GM19025 (cell line): ENCODE data around the gene ITPR1.

ENCODE experiments used
- ATAC-seq: cut with Tn5 transposase; IDR thresholded peaks from one replicate; pipeline ENCODE4 v1.9.1; 2021; ENCODE audit warnings: mild to moderate bottlenecking, low read depth, moderate library complexity; ENCODE audit not compliant: unreplicated experiment

Gene ITPR1

DNA sequence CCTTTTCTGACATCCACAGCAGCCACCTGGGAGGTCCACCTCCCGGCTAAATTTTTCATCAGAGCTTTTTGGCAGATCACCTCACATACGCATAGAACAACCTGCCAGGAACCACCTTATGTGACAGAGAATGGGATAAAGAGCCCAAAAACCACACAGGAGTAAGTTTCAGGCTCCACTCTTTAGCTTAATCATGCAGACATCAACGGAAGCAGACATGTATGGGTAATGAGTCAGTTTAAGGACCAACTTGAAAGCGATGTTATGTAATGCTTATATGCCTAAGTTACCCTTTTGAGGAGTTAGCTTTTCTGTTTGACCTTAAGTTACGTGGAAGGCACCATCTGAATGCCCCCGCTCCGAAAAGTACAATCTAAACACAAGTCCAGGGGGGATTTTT, 302.8 kb downstream of the ITPR1 start:
- ATAC-seq: no peak

- ATAC-seq: no peak
Observed at GRCh38 chr3:4797201-4797705, 304.1 kb downstream of the ITPR1 start.

DNA sequence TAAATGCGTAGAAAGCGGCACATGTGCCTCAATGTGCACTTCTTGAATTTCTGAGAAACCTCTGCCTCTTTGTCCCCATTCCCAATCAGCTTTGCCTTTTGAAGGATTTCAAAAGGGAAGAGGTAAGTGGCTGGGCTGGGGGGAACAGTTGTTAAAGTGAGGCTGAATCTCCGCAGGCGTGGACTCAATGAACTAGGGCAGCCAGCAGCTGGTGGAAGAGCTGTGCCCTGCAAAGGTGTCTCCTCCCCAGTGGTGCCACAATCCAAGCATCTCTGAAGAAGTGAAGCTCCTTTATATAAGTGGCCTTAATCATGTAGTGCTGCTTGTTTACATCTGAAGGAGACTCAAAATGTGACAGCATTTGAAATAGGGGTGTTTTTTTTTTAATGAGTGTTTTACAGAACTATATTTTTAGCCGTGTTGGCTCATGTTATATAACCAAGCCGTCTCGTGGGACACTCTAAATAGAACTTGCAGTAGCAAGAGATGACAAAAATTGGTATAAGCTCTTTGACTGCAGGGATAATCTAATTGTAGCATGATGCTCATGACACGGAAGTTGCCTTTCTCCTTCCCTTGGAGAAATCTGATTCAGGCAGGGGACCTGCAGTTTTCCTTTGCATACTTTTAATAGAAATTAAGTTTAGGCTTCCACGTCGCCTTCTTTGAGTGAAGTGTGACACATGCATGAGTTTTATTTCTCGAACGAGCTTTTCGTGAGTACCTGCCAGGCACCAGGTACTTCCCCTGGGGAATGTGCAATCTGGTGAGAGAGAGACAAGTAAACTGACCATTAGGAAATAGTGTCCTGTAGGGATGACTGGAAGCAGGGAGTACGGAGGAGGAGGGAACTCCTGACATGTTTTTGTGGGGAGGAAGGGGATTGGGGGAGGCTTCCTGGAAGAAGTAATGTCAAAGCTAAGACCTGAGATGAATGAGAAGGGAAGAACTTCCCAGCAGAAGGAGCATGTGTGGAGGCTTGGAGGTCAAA, 306.4 kb downstream of the ITPR1 start:
- ATAC-seq: no peak

DNA sequence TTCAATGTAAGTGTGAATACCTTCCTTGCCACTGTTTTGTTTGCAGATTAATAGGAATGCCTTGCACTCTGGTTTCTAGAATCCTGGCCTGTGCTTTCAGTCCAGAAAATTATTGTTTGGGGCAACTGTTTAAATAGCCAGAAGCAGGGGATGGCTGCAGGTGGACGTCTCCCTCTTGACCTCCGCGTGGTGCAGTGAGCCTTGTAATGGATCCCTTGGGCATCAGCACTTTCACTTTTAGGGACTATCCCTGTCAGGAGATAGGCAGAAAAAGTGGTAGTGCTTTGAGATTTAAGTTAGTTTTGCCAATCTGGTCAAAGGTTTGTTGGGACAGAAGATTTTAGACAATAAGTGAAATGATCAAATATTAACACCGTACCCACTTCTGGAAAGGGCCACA, 307.4 kb downstream of the ITPR1 start:
- ATAC-seq: no peak

DNA sequence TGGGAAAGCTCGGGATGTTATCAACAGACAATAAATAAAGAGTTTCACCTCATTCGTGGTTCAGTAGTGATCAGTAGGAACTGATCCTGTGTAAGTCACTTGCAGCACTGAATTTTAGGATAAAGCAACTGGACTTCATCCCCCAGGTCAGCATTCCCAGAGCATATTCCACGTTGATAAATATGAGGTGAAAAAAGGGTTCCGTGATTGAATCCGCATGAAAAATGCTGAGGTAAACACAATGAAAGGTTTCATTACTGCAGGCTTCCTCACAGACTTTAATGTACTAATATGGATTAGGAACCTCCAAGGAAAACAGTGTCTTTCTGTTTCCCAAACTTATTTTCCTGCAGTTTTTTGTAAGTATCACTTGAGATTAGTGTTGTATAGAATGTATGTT, 308.7 kb downstream of the ITPR1 start:
- no peak for ATAC-seq

DNA sequence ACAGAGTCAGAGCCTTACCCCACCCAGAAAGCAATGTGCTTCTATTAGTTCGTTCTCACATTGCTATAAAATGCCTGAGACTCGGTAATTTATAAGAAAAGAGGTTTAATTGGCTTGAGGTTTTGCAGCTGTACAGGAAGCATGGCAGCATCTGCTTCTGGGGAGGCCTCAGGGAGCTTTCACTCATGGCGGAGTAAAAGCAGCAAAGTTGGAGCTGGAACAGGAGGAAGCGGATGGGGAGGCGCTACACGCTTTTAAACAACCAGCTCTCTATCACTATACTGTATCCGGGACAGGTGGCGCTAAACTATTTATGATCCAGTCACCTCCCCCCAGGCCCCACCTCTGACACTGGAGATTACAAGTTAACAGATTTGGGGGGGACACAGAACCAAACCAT, 309.8 kb downstream of the ITPR1 start:
- no peak for ATAC-seq

- ATAC-seq: no peak
Observed at GRCh38 chr3:4804161-4805058, 311.3 kb downstream of the ITPR1 start.

- no peak for ATAC-seq
Observed at GRCh38 chr3:4805662-4806061, 312.5 kb downstream of the ITPR1 start.

- no peak for ATAC-seq
Observed at GRCh38 chr3:4806535-4807108, 313.5 kb downstream of the ITPR1 start.

GRCh38 chr3:4807381-4808280, 314.5 kb downstream of the ITPR1 start:
- no peak for ATAC-seq

GRCh38 chr3:4808637-4809036, 315.5 kb downstream of the ITPR1 start:
- ATAC-seq: no peak

- ATAC-seq: no peak
Observed at GRCh38 chr3:4809922-4810321, 316.8 kb downstream of the ITPR1 start.

DNA sequence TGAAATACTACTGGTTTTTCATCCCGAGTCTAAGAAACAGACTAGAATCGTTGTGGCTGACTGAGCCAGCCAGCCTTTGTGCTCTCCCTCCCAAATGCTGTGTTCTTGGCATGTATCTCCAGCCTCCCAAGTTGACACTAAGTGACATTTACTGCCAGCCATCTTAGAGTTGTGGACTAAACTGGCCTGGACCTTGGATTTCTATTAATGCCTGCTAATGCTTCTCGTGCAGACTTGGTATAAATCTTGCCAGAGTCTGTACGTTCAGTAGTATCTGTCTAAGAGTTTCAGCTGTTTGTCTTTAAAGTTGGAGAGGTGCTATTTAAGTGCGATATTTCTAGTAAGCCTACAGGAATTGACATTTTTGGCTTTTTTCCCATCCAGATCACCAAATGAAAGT, 319.4 kb downstream of the ITPR1 start:
- no peak for ATAC-seq

DNA sequence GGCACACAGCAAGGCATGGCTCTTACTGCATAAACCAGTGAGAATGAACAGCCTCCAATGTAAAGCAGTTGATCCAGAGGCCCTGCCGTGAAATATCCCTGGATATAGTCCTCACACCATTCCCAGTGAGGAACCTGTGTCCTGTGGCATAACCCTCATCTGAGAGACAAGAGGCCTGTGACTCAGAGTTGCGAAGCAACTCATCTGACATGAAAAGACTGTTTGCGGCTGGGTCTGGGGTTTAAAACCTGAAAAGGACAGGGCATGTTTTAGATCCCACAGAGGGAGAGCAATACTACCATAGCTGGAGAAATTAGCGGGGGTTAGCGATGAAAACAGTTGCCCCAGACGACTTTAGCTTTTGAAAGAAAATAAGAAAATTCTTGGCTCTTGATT, 320.8 kb downstream of the ITPR1 start:
- no peak for ATAC-seq

DNA sequence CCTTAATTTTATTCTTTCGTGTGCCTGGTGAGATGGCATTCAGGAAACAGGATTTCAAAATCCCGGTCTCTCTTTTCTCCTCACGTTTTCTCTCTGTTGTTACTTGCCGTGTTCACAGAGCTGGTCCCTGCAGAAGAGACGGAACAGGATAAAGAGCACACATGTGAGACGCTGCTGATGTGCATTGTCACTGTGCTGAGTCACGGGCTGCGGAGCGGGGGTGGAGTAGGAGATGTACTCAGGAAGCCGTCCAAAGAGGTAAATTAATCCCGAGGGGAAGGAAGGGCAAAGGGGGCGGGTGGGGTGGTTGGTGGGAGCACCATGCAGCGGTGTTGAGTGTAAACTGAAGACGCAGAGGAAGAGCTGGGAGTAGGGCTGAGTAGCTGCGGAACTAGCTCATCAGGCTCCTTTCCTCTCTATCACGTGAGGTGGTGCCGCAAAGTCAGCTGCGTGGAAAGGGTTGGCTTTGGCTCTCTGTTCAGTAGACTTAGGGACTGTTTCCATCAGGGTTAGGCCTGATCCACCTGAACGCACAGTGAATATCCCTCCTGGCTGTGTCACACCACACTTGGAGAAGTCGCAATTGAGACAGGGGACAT, 321.3 kb downstream of the ITPR1 start:
- ATAC-seq: no peak

DNA sequence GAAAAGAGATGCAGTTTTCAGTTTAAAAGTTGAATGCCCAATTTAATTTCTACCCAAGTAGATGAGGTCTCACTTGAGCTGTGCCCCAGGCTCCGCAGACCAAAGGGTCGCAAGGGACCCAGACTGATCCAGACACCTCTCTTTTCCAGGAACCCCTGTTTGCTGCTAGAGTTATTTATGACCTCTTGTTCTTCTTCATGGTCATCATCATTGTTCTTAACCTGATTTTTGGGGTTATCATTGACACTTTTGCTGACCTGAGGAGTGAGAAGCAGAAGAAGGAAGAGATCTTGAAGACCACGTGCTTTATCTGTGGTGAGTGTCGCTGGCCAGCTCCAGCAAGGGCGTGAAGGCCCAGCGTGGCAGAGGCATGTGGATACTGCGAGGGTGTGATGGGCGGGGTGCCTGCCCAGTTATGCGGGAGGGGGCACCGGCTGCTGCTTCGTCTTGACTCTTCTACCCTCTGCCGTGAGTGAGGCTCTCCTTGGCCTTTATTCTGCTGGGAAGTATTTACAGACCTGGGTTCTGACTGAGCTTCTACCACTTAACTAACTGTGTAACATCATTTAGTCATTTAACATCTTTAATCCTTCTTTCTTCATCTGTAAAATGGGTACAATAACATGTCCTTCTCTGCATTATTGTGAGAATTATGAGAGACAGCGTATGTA, 321.9 kb downstream of the ITPR1 start:
- no peak for ATAC-seq

DNA sequence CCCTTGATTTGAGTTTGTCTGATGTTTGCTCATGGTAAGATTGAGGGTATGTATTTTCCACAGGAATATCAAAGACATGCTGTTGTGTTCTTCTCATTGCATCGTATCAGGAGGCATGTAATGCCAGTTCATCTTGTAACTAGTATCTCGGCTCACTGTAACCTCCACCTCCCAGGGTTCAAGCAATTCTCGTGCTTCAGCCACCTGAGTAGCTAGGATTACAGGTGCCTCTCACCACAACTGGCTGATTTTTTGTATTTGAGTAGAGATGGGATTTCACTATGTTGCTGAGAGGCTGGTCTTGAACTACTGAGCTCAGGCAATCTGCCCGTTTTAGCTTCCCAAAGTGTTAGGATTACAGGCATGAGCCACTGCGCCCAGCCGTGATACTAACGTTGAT, 323.2 kb downstream of the ITPR1 start:
- no peak for ATAC-seq

DNA sequence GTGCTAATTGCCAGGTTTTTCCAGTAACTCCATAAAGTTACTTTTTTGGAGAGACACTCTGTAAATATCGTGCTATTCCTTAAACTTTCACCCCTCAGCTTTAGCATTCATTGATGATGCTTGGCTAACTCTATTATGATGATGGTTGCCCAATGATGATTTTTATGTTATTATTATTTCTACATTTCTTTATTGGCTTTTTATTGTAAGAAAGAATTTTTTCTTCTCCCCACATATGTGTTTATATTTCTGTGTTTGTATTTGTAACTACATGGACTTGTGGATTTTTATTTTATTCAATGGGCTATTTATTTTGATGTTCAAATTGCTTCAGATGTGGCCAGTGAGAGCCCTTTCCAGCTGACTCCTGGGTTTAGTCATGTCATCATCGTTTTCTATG, 323.6 kb downstream of the ITPR1 start:
- no peak for ATAC-seq

DNA sequence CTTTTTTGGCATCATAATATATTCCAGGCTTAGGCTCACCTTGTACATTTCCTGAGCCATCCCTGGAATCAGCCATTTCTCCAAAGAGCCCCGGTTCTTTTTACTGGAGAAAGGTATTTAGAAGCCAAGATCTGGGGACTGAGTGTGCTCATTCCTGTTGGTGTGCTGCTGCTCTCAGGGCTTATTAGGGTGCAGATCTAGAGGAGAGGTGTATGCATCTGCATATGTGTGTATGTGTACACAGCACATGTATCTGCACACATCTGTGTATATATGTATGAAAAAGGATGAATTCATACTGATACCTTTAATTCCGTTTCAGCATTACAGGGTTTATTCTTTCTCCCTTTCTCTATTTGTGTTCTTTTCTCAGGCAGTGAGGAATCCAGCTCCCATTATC, 324.0 kb downstream of the ITPR1 start:
- ATAC-seq: no peak
